Measurements from ENCODE around the gene ZNF622.

ZNF622 gene

GRCh38 chr5:16465544-16466432 is at the start of gene ZNF622:
ZNF622 (minus strand) TSS chr5:16465800; CDS start chr5:16465665, 135 bp downstream.
- H3K4me1 ChIP-seq (ENCODE audit: control insufficient read depth, insufficient read depth, low read length): peaks cover 13% of the 10 kb centered on the region; the same call in 1 of the 2 replicates
- POLR2A ChIA-PET: interaction anchor here (0.6 to 1.1 kb wide), 3 partner anchors 10 to 305 kb away, joined by 3 to 4 read pairs (median 3); no protein-coding TSS in a partner anchor
- peak within 1 kb of the TSS; percentile 78 for H3K27ac ChIP-seq (ENCODE audit: extremely low read depth, low read depth, low read length)
- TF ChIP-seq ZNF24 (tag by site-specific recombination; IDR thresholded peaks at IDR 0.05) (peak; percentile 14; the same call in 1 of the 2 replicates), ZNF560 (tag by site-specific recombination; IDR thresholded peaks at IDR 0.05; ENCODE audit: borderline replicate concordance) (no peak), ZBTB21 (tag by site-specific recombination; IDR thresholded peaks at IDR 0.05) (peak; percentile 38; the same call in 1 of the 2 replicates), ZBTB1 (tag by site-specific recombination; IDR thresholded peaks at IDR 0.05) (no peak), ZFP37 (tag by site-specific recombination; IDR thresholded peaks at IDR 0.05) (peak; percentile 88), ZNF610 (tag by site-specific recombination; IDR thresholded peaks at IDR 0.05; ENCODE audit: borderline replicate concordance) (peak; percentile 45; the same call in 1 of the 2 replicates), OVOL3 (tag by site-specific recombination; IDR thresholded peaks at IDR 0.05) (peak; percentile 18; the same call in 1 of the 2 replicates), ZNF76 (tag by site-specific recombination; IDR thresholded peaks at IDR 0.05; ENCODE audit: borderline replicate concordance, low read depth) (peak; percentile 51; the same call in 1 of the 2 replicates), ZNF777 (tag by site-specific recombination; IDR thresholded peaks at IDR 0.05; ENCODE audit: borderline replicate concordance) (0 out of 2 replicates have a peak, but pooled peaks have one; percentile 44), INSM2 (tag by site-specific recombination; IDR thresholded peaks at IDR 0.05) (peak; percentile 27), ZNF398 (tag by site-specific recombination; IDR thresholded peaks at IDR 0.05) (no peak), ZBTB48 (tag by site-specific recombination; IDR thresholded peaks at IDR 0.05) (peak; percentile 83), PBX3 (CRISPR knock-in tag; IDR thresholded peaks at IDR 0.05) (peak; percentile 80; the same call in 1 of the 2 replicates), ZNF311 (tag by site-specific recombination; IDR thresholded peaks at IDR 0.05; ENCODE audit: borderline replicate concordance) (no peak), ZNF394 (tag by site-specific recombination; IDR thresholded peaks at IDR 0.05; ENCODE audit: borderline replicate concordance) (no peak), ZNF561 (tag by site-specific recombination; IDR thresholded peaks at IDR 0.05; ENCODE audit: borderline replicate concordance) (peak; percentile 60; the same call in 1 of the 2 replicates), GLI4 (tag by site-specific recombination; IDR thresholded peaks at IDR 0.05) (peak; percentile 78; the same call in 1 of the 2 replicates), PATZ1 (tag by site-specific recombination; IDR thresholded peaks at IDR 0.05) (peak; percentile 53), ZNF292 (tag by site-specific recombination; IDR thresholded peaks at IDR 0.05; ENCODE audit: borderline replicate concordance, low read depth) (no peak), ZNF18 (tag by site-specific recombination; IDR thresholded peaks at IDR 0.05) (peak; percentile 37; the same call in 1 of the 2 replicates), KLF16 (tag by site-specific recombination; IDR thresholded peaks at IDR 0.05) (peak; percentile 70), GLIS1 (tag by site-specific recombination; IDR thresholded peaks at IDR 0.05) (peak; percentile 26; the same call in 1 of the 2 replicates), ZNF2 (tag by site-specific recombination; IDR thresholded peaks at IDR 0.05) (peak; percentile 78), REPIN1 (tag by site-specific recombination; IDR thresholded peaks at IDR 0.05; ENCODE audit: low read depth) (0 out of 2 replicates have a peak, but pooled peaks have one; percentile 14)

More at GRCh38 chr5:16465544-16466432, at the start of gene ZNF622:
- peak within 1 kb of the TSS; percentile 89 for H3K4me3 ChIP-seq (ENCODE audit: low read depth, low read length)
- H3K36me3 ChIP-seq (ENCODE audit: control insufficient read depth in 2 of 2, insufficient read depth in 1 of 2, low read length in 2 of 2): peaks cover 30 to 41% of the 10 kb centered on the region in 2 experiments
- CTCF ChIA-PET: interaction anchor here (0.6 to 1.5 kb wide), 3 partner anchors 8 to 10 kb away, joined by 3 to 9 read pairs (median 3); no protein-coding TSS in a partner anchor
- no peaks in the 10 kb centered on the region for H3K9me3 ChIP-seq (ENCODE audit: control insufficient read depth, insufficient read depth, low read depth, low read length)

Measured in HEK293 (cell line).